ENCODE data around the gene SLC2A5. TPM values are rescaled to one million over a fixed set of nuclear protein-coding genes. Genes with fewer than 3 reads are reported as not detected.
A peak's percentile ranks its signal among the peaks of the same experiment; 100 is the strongest.

Gene SLC2A5, protein sequence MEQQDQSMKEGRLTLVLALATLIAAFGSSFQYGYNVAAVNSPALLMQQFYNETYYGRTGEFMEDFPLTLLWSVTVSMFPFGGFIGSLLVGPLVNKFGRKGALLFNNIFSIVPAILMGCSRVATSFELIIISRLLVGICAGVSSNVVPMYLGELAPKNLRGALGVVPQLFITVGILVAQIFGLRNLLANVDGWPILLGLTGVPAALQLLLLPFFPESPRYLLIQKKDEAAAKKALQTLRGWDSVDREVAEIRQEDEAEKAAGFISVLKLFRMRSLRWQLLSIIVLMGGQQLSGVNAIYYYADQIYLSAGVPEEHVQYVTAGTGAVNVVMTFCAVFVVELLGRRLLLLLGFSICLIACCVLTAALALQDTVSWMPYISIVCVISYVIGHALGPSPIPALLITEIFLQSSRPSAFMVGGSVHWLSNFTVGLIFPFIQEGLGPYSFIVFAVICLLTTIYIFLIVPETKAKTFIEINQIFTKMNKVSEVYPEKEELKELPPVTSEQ
- total RNA-seq (1 to 10 TPM; 3.5 to 9.1 (median 5.5) TPM), polyA plus RNA-seq (1 to 10 TPM; 1.4 to 4.9 (median 1.8) TPM)

DNA sequence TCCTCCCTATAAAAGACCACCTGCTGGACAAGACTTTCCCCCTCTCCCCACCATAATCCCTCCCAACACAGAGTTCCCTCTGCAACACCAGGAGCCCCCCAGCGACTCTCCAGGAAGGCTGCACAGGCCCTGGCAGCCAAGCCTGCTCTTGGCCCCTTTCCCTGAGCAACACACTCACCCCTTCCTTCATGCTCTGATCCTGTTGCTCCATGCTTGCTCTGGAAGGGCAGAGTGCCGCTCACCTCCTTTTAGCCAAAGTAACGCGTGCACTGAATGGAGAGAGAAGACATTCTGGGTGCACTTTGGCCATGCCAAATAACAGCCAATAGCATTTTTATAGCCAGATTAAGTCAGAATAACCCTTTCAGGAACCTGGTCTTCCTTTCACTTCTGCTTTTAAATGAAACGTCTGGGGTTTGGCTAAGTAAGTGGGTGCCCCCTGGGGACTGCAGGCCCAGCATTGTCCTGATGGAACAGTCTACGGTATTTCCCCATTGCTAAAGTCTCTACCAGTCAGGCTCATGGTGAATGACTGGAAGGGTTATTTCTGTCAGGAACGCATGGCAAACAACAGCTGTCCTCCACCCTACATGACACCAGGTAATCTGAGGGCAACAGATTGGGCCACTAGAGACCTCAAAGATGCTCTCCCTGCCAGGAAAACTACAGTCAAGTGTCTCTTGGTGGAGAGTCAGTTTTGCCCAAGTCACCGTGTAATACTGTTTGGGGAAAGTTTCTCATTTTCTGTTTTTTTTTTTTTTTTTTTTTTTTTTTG is at the start of gene SLC2A5:
Gene SLC2A5, minus strand, starts transcription at position 310 of the 775 bp plus-strand sequence. Its CDS starts 99 bp downstream, at position 211.
- Histone ChIP-seq H3K9me3 (no peaks in the 10 kb centered on the region), H3K36me3 (no peaks in the 10 kb centered on the region), H3K27ac (peak within 1 kb of the TSS; percentile 67 to 86 (median 77)), H3K27me3 (no peaks in the 10 kb centered on the region), H3K4me3 (peak within 1 kb of the TSS in 3 of 4 donors; percentile 13 to 31 (median 29)), H3K4me1 (peaks cover 0 to 49% (median 33%) of the 10 kb centered on the region in 4 donors)
- DNase-seq = peak; percentile 71
- 7 to 21% methylated on average over 8 of the region's 8 CpGs for WGBS, 2 donors
- intact Hi-C loops (cut with DNase I) = no loop called here
- TF ChIP-seq EP300 (IDR thresholded peaks at IDR 0.05) (peak in 1 of 4 donors; percentile 5), POLR2AphosphoS5 (IDR thresholded peaks at IDR 0.05) (peak in 1 of 4 donors; percentile 64), POLR2A (IDR thresholded peaks at IDR 0.05) (no peak)

- WGBS, 2 donors = 83 to 90% methylated on average over 7 of the region's 7 CpGs
- Histone ChIP-seq H3K36me3 (peaks cover 0 to 3% (median 0%) of the 10 kb centered on the region in 4 donors), H3K9me3 (no peaks in the 10 kb centered on the region), H3K4me3 (no peak overlapping the region), H3K4me1 (no peaks in the 10 kb centered on the region), H3K27ac (no peak overlapping the region), H3K27me3 (no peaks in the 10 kb centered on the region)
- TF ChIP-seq POLR2AphosphoS5 (IDR thresholded peaks at IDR 0.05) = no peak
- TF ChIP-seq POLR2A (IDR thresholded peaks at IDR 0.05) = no peak
- TF ChIP-seq EP300 (IDR thresholded peaks at IDR 0.05) = no peak
- TF ChIP-seq, protein P1, sequence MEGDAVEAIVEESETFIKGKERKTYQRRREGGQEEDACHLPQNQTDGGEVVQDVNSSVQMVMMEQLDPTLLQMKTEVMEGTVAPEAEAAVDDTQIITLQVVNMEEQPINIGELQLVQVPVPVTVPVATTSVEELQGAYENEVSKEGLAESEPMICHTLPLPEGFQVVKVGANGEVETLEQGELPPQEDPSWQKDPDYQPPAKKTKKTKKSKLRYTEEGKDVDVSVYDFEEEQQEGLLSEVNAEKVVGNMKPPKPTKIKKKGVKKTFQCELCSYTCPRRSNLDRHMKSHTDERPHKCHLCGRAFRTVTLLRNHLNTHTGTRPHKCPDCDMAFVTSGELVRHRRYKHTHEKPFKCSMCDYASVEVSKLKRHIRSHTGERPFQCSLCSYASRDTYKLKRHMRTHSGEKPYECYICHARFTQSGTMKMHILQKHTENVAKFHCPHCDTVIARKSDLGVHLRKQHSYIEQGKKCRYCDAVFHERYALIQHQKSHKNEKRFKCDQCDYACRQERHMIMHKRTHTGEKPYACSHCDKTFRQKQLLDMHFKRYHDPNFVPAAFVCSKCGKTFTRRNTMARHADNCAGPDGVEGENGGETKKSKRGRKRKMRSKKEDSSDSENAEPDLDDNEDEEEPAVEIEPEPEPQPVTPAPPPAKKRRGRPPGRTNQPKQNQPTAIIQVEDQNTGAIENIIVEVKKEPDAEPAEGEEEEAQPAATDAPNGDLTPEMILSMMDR (IDR thresholded peaks at IDR 0.05) = no peak
- DNase-seq = no peak
- intact Hi-C loops (cut with DNase I) = no loop called here
These were observed 48.8 kb upstream of the SLC2A5 start for GRCh38 chr1:9118186-9118585.

DNA sequence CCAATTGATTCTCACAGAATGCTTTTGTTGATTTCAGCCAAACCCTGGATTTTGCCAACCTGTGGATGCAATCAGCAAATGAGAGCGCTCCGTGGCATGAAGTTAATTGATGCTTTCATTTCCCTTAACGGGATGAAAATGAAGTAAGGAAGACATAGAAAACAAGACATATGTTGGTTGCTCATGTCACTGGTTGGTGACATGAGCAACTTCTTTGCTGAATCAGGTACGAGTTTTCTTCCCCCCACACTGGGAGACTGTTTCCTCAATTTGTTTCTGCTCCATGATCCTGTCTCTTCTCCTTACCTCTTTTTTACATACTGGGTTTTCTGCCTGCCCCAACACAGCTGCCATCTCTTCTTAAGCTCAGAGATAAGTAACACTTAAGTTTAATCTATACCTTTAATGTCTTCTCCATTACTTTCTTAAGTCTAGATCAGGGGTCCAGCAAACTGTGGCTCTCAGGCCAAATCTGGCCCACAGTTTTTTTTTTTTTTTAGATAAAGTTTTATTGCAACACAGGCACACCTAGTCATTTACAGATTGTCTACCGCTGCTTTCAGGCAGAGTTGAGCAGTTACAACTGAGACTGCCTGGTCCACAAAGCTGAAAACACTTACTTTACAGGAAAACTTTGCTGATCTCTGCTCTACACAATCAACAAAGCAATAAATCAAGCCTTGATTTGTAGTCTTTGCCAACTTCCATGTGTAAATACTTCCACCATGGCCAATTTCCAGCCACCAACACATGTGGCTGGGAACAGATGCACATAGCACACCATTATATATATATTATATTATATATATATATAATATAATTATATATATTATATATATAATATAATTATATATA is 46.1 kb upstream of the SLC2A5 start:
- DNase-seq = no peak
- Histone ChIP-seq H3K4me1 (peaks cover 0 to 6% (median 3%) of the 10 kb centered on the region in 4 donors), H3K9me3 (no peaks in the 10 kb centered on the region), H3K27me3 (no peaks in the 10 kb centered on the region), H3K27ac (no peak overlapping the region), H3K4me3 (no peak overlapping the region), H3K36me3 (peaks cover 0 to 3% (median 0%) of the 10 kb centered on the region in 4 donors)
- intact Hi-C loops (cut with DNase I) = no loop called here
- TF ChIP-seq, protein P1 (IDR thresholded peaks at IDR 0.05) = no peak
- TF ChIP-seq EP300 (IDR thresholded peaks at IDR 0.05) (no peak), POLR2AphosphoS5 (IDR thresholded peaks at IDR 0.05) (no peak), POLR2A (IDR thresholded peaks at IDR 0.05) (no peak)
- WGBS, 2 donors = 66 to 79% methylated on average over 5 of the region's 5 CpGs

DNA sequence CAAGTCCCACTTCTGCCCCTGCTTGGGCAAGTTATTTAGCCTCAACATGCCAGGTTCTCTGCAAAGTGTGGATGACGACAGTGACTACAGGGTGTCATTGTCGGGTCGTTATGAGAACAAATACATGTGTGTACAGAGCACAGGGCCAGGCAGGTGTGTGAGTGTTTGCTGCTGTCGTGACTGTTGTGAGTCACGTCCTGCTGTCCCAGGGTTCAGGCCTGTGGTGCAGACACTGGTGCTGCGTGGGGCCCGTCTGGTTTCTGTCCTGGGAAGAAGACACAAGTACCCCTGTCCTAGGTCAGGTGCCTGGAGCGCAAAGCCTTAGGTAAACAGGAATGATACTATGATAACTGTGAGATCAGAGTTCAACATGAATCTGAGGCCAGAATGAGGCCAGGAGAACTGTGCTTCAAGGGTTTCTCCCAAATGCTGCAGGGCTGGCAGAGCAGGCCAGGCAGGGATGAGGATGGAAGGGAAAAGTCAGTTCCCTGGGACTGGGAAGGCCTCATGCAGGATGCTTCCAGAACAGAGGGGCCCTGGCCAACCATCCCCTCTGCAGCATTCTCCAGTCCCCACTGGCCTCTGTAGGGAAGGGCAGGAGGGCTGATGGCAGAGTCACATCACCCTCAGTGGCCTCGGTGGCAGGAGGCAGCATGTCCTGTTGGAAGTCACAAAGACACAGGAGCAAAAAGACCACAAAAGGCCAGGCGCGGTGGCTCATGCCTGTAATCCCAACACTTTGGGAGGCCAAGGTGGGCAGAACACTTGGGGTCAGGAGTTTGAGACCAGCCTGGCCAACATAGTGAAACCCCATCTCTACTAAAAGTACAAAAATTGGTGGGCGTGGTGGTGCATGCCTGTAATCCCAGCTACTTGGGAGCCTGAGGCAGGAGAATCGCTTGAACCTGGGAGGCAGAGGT is 43.8 kb upstream of the SLC2A5 start:
- Histone ChIP-seq H3K27ac (no peak overlapping the region), H3K36me3 (peaks cover 0 to 7% (median 0%) of the 10 kb centered on the region in 4 donors), H3K4me1 (peaks cover 0 to 6% (median 3%) of the 10 kb centered on the region in 4 donors), H3K9me3 (no peaks in the 10 kb centered on the region), H3K4me3 (no peak overlapping the region), H3K27me3 (no peaks in the 10 kb centered on the region)
- peak; percentile 57 for DNase-seq
- TF ChIP-seq EP300 (IDR thresholded peaks at IDR 0.05) (no peak), POLR2A (IDR thresholded peaks at IDR 0.05) (no peak), POLR2AphosphoS5 (IDR thresholded peaks at IDR 0.05) (no peak)
- TF ChIP-seq, protein P1 (IDR thresholded peaks at IDR 0.05) = no peak
- WGBS, 2 donors = 43 to 80% methylated on average over 13 of the region's 13 CpGs
- intact Hi-C loops (cut with DNase I) = loop anchor here (5.0 kb wide), 1 partner anchor 69 kb away; no protein-coding TSS in a partner anchor

Data from sigmoid colon (tissue), 7 donors.